ENCODE data around the gene MIEF1. TPM values are rescaled to one million over a fixed set of nuclear protein-coding genes. Genes with fewer than 3 reads are reported as not detected.
A peak's percentile ranks its signal among the peaks of the same experiment; 100 is the strongest.

MIEF1 gene
- polyA plus RNA-seq, 1 experiment = 21.0 TPM

GRCh38 chr22:39559456-39560105 is 57.5 kb downstream of the MIEF1 start:
- ChIA-PET POLR2A (no interaction called here), CTCF (interaction anchor here (0.9 to 2.9 kb wide), 5 partner anchors 8 to 465 kb away, joined by 3 to 14 read pairs (median 5); no protein-coding TSS in a partner anchor)
- Histone ChIP-seq H3K27me3 (ENCODE audit: control insufficient read depth, insufficient read depth, low read length) (peaks cover 40% of the 10 kb centered on the region), H3K4me3 (ENCODE audit: low read depth, low read length) (no peak overlapping the region), H3K36me3 (ENCODE audit: control insufficient read depth, insufficient read depth, low read length) (no peaks in the 10 kb centered on the region)
- TF ChIP-seq CTCF (IDR thresholded peaks at IDR 0.05; ENCODE audit: insufficient read depth, low read depth, low read length) = peak; percentile 61
- no peak for DNase-seq (ENCODE audit: low read depth)

- Histone ChIP-seq H3K27me3 (ENCODE audit: control insufficient read depth, insufficient read depth, low read length) (peaks cover 40% of the 10 kb centered on the region), H3K4me3 (ENCODE audit: low read depth, low read length) (no peak overlapping the region), H3K36me3 (ENCODE audit: control insufficient read depth, insufficient read depth, low read length) (no peaks in the 10 kb centered on the region)
- no peak for DNase-seq (ENCODE audit: low read depth)
- no peak for TF ChIP-seq CTCF (IDR thresholded peaks at IDR 0.05; ENCODE audit: insufficient read depth, low read depth, low read length)
- POLR2A ChIA-PET = no interaction called here
- CTCF ChIA-PET = interaction anchor here (1.3 to 2.9 kb wide), 3 partner anchors 9 to 465 kb away, joined by 5 to 14 read pairs (median 6); no protein-coding TSS in a partner anchor
Measured at GRCh38 chr22:39560127-39560526, 58.0 kb downstream of the MIEF1 start.

GRCh38 chr22:39562839-39563489 is 60.9 kb downstream of the MIEF1 start:
- no peak for TF ChIP-seq CTCF (IDR thresholded peaks at IDR 0.05; ENCODE audit: insufficient read depth, low read depth, low read length)
- no peaks in the 10 kb centered on the region for H3K36me3 ChIP-seq (ENCODE audit: control insufficient read depth, insufficient read depth, low read length)
- peaks cover 19% of the 10 kb centered on the region for H3K27me3 ChIP-seq (ENCODE audit: control insufficient read depth, insufficient read depth, low read length)
- DNase-seq (ENCODE audit: low read depth) = no peak
- ChIA-PET POLR2A (no interaction called here), CTCF (interaction anchor here (0.9 to 1.5 kb wide), 2 partner anchors 459 to 462 kb away, joined by 3 to 7 read pairs; no protein-coding TSS in a partner anchor)
- no peak overlapping the region for H3K4me3 ChIP-seq (ENCODE audit: low read depth, low read length)

GRCh38 chr22:39563571-39564428 is 61.7 kb downstream of the MIEF1 start:
- no peaks in the 10 kb centered on the region for H3K36me3 ChIP-seq (ENCODE audit: control insufficient read depth, insufficient read depth, low read length)
- CTCF ChIA-PET = no interaction called here
- no peak for DNase-seq (ENCODE audit: low read depth)
- H3K27me3 ChIP-seq (ENCODE audit: control insufficient read depth, insufficient read depth, low read length) = peaks cover 13% of the 10 kb centered on the region
- POLR2A ChIA-PET = no interaction called here
- no peak for TF ChIP-seq CTCF (IDR thresholded peaks at IDR 0.05; ENCODE audit: insufficient read depth, low read depth, low read length)
- no peak overlapping the region for H3K4me3 ChIP-seq (ENCODE audit: low read depth, low read length)
